HepG2 (cell line): ENCODE results near the gene ZBTB26. TPM values are rescaled to one million over a fixed set of nuclear protein-coding genes. Genes with fewer than 3 reads are reported as not detected.

ENCODE experiments used
- AHR ChIP-seq: IDR thresholded peaks from 2 replicates; pipeline ENCODE4 v1.6.1; 2018; ENCODE audit warnings: missing genetic modification reagents, missing compliant biosample characterization
- BCL6 ChIP-seq: IDR thresholded peaks from 2 replicates; pipeline ENCODE4 v1.6.1; 2016; ENCODE audit warnings: missing genetic modification reagents, missing compliant biosample characterization
- DRAP1 ChIP-seq: IDR thresholded peaks from 2 replicates; pipeline ENCODE4 v1.6.1; 2016; ENCODE audit warnings: missing genetic modification reagents, missing compliant biosample characterization
- FOXP4 ChIP-seq: sonication (generic); formaldehyde crosslinking; IDR thresholded peaks from 2 replicates; pipeline ENCODE4 v1.4.0; 2020; ENCODE audit warnings: missing genetic modification reagents
- HCFC1 ChIP-seq: fragments of 150-350 bp; IDR thresholded peaks from 2 replicates; pipeline ENCODE4 v1.6.1; 2014; ENCODE audit warnings: low read depth, low read length
- HOXA5 ChIP-seq: sonication (generic); formaldehyde crosslinking; IDR thresholded peaks from 2 replicates; pipeline ENCODE4 v1.4.0; 2020; ENCODE audit warnings: missing genetic modification reagents
- KLF15 ChIP-seq: sonication (generic); formaldehyde crosslinking; IDR thresholded peaks from 2 replicates; pipeline ENCODE4 v1.8.1; 2023; ENCODE audit warnings: borderline replicate concordance, mild to moderate bottlenecking, inconsistent platforms, missing genetic modification reagents, mixed read lengths
- MAZ ChIP-seq, 2 experiments: sonication (generic) in 1 of 2; formaldehyde crosslinking in 1 of 2; IDR thresholded peaks; 2 replicates each; pipeline versions ENCODE4 v1.5.0 to v1.6.1; 2012 to 2020; ENCODE audit warnings: low read depth in 2 of 2, mild to moderate bottlenecking in 2 of 2, borderline replicate concordance in 1 of 2, improper control_type of control experiment in 1 of 2, low read length in 1 of 2, missing genetic modification reagents in 1 of 2, moderate library complexity in 1 of 2
- MED1 ChIP-seq: sonication (generic); formaldehyde crosslinking; IDR thresholded peaks from 2 replicates; pipeline ENCODE4 v1.4.0; 2020; ENCODE audit warnings: missing genetic modification reagents
- MEIS2 ChIP-seq: sonication (generic); formaldehyde crosslinking; IDR thresholded peaks from 2 replicates; pipeline ENCODE4 v1.9.0; 2021; ENCODE audit warnings: mild to moderate bottlenecking, missing genetic modification reagents
- MXD4 ChIP-seq: IDR thresholded peaks from 2 replicates; pipeline ENCODE4 v1.6.1; 2016; ENCODE audit warnings: mild to moderate bottlenecking, missing biosample characterization, missing genetic modification reagents
- MYC ChIP-seq: sonication (generic); formaldehyde crosslinking; IDR thresholded peaks from 2 replicates; pipeline ENCODE4 v1.9.0; 2021; ENCODE audit warnings: missing genetic modification reagents, borderline replicate concordance
- NFKB2 ChIP-seq: sonication (generic); formaldehyde crosslinking; IDR thresholded peaks from 2 replicates; pipeline ENCODE4 v1.4.0; 2020; ENCODE audit warnings: missing genetic modification reagents, borderline replicate concordance
- NFYB ChIP-seq: sonication (generic); formaldehyde crosslinking; IDR thresholded peaks from 2 replicates; pipeline ENCODE4 v1.4.0; 2020; ENCODE audit warnings: missing genetic modification reagents
- POLR2G ChIP-seq: fragments of 200-400 bp; formaldehyde crosslinking; IDR thresholded peaks from 2 replicates; pipeline ENCODE4 v1.6.1; 2018; ENCODE audit warnings: mild to moderate bottlenecking, low read depth, low read length, moderate library complexity
- RCOR2 ChIP-seq: IDR thresholded peaks from 2 replicates; pipeline ENCODE4 v1.6.1; 2016; ENCODE audit warnings: missing biosample characterization, missing genetic modification reagents
- SP1 ChIP-seq, 2 experiments: fragments of 450-650 bp in 1 of 2; sonication (generic) in 1 of 2; formaldehyde crosslinking in 1 of 2; IDR thresholded peaks; 2 replicates each; pipeline versions ENCODE4 v1.4.0 to v1.6.1; 2016 to 2020; ENCODE audit warnings: missing genetic modification reagents in 1 of 2
- ZFX ChIP-seq: sonication (generic); formaldehyde crosslinking; IDR thresholded peaks from 2 replicates; pipeline ENCODE4 v1.4.0; 2020; ENCODE audit warnings: mild to moderate bottlenecking, low read depth, missing genetic modification reagents, moderate library complexity
- ZMYM3 ChIP-seq: sonication (generic); formaldehyde crosslinking; IDR thresholded peaks from 2 replicates; pipeline ENCODE4 v1.5.1; 2020; ENCODE audit warnings: mild to moderate bottlenecking, missing genetic modification reagents
- ZNF280D ChIP-seq: sonication (generic); formaldehyde crosslinking; IDR thresholded peaks from 2 replicates; pipeline ENCODE4 v1.5.1; 2020; ENCODE audit warnings: mild to moderate bottlenecking, missing genetic modification reagents
- ZNF891 ChIP-seq: sonication (generic); formaldehyde crosslinking; IDR thresholded peaks from 2 replicates; pipeline ENCODE4 v1.5.0; 2020; ENCODE audit warnings: mild to moderate bottlenecking, missing genetic modification reagents
- polyA plus RNA-seq, 8 experiments: library from polyadenylated mRNA; depleted of rRNA in 3 of 8; stranded (reverse) in 7 of 8; unstranded in 1 of 8; fragments of >200 nt; fragmentation: Illumina TruSeq in 4 of 8; extraction: Trizol in 4 of 8; gene quantifications; 2 replicates each; pipeline versions ENCODE4 v1.2.1 to v1.2.3, GENCODE V29; 2011 to 2016; ENCODE audit warnings: low read depth in 4 of 8, missing spikeins in 1 of 8, mixed read lengths in 1 of 8; ENCODE audit not compliant: insufficient read depth in 1 of 8
- total RNA-seq, 5 experiments: library from RNA; depleted of rRNA; stranded (reverse); fragments of >200 nt; fragmentation: Illumina TruSeq; extraction: Trizol; gene quantifications; 2 replicates each; pipeline ENCODE4 v1.2.3, GENCODE V29; 2016; ENCODE audit warnings: low read depth in 1 of 5
- TF ChIP-seq, protein P1 (sequence below): sonication (generic); formaldehyde crosslinking; conservative IDR thresholded peaks from 2 replicates; pipeline ENCODE4 v1.8.0; 2022; ENCODE audit warnings: low read depth, missing genetic modification reagents

The ZBTB26 gene
- total and polyA plus RNA-seq, 2 of the 13 experiments (the other 11 are each of a cell fraction or from before 2014, with no cell fraction given) = 4.5 to 8.6 TPM

DNA sequence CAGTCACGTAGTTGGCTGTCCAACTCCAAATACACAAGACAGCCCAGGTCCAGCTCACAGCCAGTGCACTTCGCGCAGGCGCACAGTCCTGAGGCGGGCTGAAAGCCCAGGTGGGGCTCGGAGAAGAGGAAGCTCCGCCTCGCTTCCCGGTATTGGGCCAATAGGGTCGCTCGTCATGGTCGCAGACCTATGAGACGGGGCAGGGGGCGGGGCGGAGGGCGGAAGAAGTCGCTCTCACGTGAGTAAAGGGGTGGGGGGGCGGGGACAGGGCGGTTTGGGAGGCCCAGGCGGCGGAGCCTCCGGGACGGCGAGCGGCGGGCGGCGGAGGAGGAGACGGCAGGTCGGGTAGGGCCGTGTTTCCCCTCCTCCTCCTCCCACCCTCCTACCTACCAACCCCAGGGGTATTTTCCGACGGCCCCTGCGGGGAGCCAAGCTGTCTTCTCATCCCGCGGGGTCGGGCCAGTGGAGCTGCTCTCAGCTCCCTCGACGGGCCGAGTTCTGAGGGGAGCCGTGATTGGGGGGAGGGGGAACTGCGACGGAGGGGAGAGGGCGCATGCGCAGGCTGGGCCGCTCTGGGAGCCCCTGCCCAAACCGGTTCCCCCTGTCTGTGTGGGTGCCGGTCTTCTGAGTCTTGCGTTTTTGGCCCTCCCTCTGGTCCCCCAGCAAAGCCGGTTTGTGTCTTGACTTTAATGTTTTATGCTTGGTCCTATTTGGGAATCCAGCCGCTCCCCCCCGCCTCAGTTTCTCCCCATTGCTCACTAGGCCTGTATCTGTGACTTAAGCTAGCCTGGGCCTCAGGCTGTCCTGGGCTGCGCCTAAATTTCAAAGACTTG lies 9.7 kb upstream of the ZBTB26 start, which contains the start of gene RABGAP1 (continued):
- peak; percentile 40 for TF ChIP-seq MED1 (CRISPR knock-in tag)
- no peak for TF ChIP-seq HCFC1
- peak; percentile 76 for TF ChIP-seq NFYB
- TF ChIP-seq, protein P1, sequence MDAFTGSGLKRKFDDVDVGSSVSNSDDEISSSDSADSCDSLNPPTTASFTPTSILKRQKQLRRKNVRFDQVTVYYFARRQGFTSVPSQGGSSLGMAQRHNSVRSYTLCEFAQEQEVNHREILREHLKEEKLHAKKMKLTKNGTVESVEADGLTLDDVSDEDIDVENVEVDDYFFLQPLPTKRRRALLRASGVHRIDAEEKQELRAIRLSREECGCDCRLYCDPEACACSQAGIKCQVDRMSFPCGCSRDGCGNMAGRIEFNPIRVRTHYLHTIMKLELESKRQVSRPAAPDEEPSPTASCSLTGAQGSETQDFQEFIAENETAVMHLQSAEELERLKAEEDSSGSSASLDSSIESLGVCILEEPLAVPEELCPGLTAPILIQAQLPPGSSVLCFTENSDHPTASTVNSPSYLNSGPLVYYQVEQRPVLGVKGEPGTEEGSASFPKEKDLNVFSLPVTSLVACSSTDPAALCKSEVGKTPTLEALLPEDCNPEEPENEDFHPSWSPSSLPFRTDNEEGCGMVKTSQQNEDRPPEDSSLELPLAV = no peak
- TF ChIP-seq MEIS2 (CRISPR knock-in tag) = 0 out of 2 replicates have a peak, but pooled peaks have one; percentile 40
- no peak for TF ChIP-seq SP1 (IDR thresholded peaks at IDR 0.05)
- TF ChIP-seq SP1 (CRISPR knock-in tag; IDR thresholded peaks at IDR 0.05) = peak; percentile 76
- TF ChIP-seq MYC (CRISPR knock-in tag) = peak; percentile 59
- 0 out of 2 replicates have a peak, but pooled peaks have one; percentile 42 for TF ChIP-seq KLF15 (CRISPR knock-in tag)
- no peak for TF ChIP-seq ZMYM3 (CRISPR knock-in tag)
- 0 out of 2 replicates have a peak, but pooled peaks have one; percentile 17 for TF ChIP-seq MAZ (IDR thresholded peaks at IDR 0.05; ENCODE audit: borderline replicate concordance, low read depth, low read length)
- TF ChIP-seq MAZ (CRISPR knock-in tag; IDR thresholded peaks at IDR 0.05; ENCODE audit: low read depth) = peak; percentile 55; the same call in 1 of the 2 replicates
- TF ChIP-seq NFKB2 = peak; percentile 70; the same call in 1 of the 2 replicates
- TF ChIP-seq ZFX (CRISPR knock-in tag) = peak; percentile 89
- TF ChIP-seq FOXP4 = peak; percentile 20; the same call in 1 of the 2 replicates
- TF ChIP-seq AHR (CRISPR knock-in tag) = 0 out of 2 replicates have a peak, but pooled peaks have one; percentile 26
- 0 out of 2 replicates have a peak, but pooled peaks have one; percentile 26 for TF ChIP-seq MXD4
- peak; percentile 81; the same call in 1 of the 2 replicates for TF ChIP-seq ZNF891 (CRISPR knock-in tag)
- peak; percentile 90 for TF ChIP-seq HOXA5
- peak; percentile 42; the same call in 1 of the 2 replicates for TF ChIP-seq ZNF280D
- peak; percentile 66 for TF ChIP-seq DRAP1
- peak; percentile 26; the same call in 1 of the 2 replicates for TF ChIP-seq BCL6 (CRISPR knock-in tag)
- TF ChIP-seq POLR2G = peak; percentile 84
- no peak for TF ChIP-seq RCOR2 (CRISPR knock-in tag)
